HEK293 (cell line): Measurements from ENCODE around the gene PDLIM4.

Experiments used
- CTCF ChIA-PET: fragments of 350-600 bp; formaldehyde crosslinking; extraction: SDS; loops from one replicate; lab custom pipeline; 2021; ENCODE audit warnings: antibody characterized with exemption; lab: Yijun Ruan, JAX
- POLR2A ChIA-PET: fragments of 300-600 bp; formaldehyde crosslinking; extraction: SDS; loops from one replicate; lab custom pipeline; 2020; ENCODE audit warnings: antibody characterized with exemption, inconsistent platforms; lab: Yijun Ruan, JAX
- H3K27ac ChIP-seq: fragments of 200-500 bp; sonication (Bioruptor generic); 2 replicates; pipeline ENCODE4 v1.5.1; 2014; ENCODE audit warnings: low read depth, low read length, control low read depth, inconsistent platforms; ENCODE audit errors: extremely low read depth
- H3K36me3 ChIP-seq, 2 experiments: fragments of 200-500 bp in 1 of 2; sonication (Bioruptor generic) in 1 of 2; 1 replicate in 1 of 2; 2 replicates in 1 of 2; pipeline ENCODE4 v1.5.1; 2014 to 2017; ENCODE audit warnings: inconsistent platforms in 2 of 2, low read length in 2 of 2; ENCODE audit not compliant: control insufficient read depth in 2 of 2, insufficient read depth in 1 of 2
- H3K4me1 ChIP-seq: fragments of 200-500 bp; sonication (Bioruptor generic); 2 replicates; pipeline ENCODE4 v1.5.1; 2014; ENCODE audit warnings: mild to moderate bottlenecking, low read length, inconsistent platforms; ENCODE audit not compliant: control insufficient read depth, insufficient read depth
- H3K4me3 ChIP-seq: 2 replicates; pipeline ENCODE4 v1.5.1; 2011; ENCODE audit warnings: low read depth, mild to moderate bottlenecking, control low read depth, low read length, moderate library complexity
- H3K9me3 ChIP-seq: fragments of 200-500 bp; sonication (Bioruptor generic); 2 replicates; pipeline ENCODE4 v1.5.1; 2014; ENCODE audit warnings: low read depth, low read length, inconsistent platforms; ENCODE audit not compliant: control insufficient read depth, insufficient read depth
- BCL11B ChIP-seq: fragments of 450-650 bp; formaldehyde crosslinking; IDR thresholded peaks from 2 replicates; pipeline ENCODE4 v1.5.1; 2016; ENCODE audit warnings: low read depth, missing biosample characterization, missing genetic modification characterization
- KLF7 ChIP-seq: fragments of 450-650 bp; formaldehyde crosslinking; IDR thresholded peaks from 2 replicates; pipeline ENCODE4 v1.5.1; 2016; ENCODE audit warnings: missing biosample characterization, missing genetic modification characterization, borderline replicate concordance
- SALL2 ChIP-seq: fragments of 450-650 bp; formaldehyde crosslinking; IDR thresholded peaks from 2 replicates; pipeline ENCODE4 v1.5.0; 2017; ENCODE audit warnings: missing biosample characterization, mild to moderate bottlenecking, missing genetic modification characterization, borderline replicate concordance
- SETDB1 ChIP-seq: IDR thresholded peaks from one replicate; pipeline ENCODE4 v1.6.1; 2017; ENCODE audit warnings: mild to moderate bottlenecking, low read length, moderate library complexity, mixed read lengths; ENCODE audit not compliant: insufficient read length
- TCF7L2 ChIP-seq: IDR thresholded peaks from 2 replicates; pipeline ENCODE4 v1.6.1; 2011; ENCODE audit warnings: low read depth, mild to moderate bottlenecking, inconsistent platforms, low read length, moderate library complexity, borderline replicate concordance
- TRIM28 ChIP-seq: IDR thresholded peaks from 2 replicates; pipeline ENCODE4 v1.6.1; 2011; ENCODE audit warnings: low read length, control low read depth, borderline replicate concordance
- ZFHX2 ChIP-seq: fragments of 450-650 bp; formaldehyde crosslinking; conservative IDR thresholded peaks from 2 replicates; pipeline ENCODE4 v1.5.1; 2016; ENCODE audit warnings: missing biosample characterization, missing genetic modification characterization
- ZNF416 ChIP-seq: fragments of 450-650 bp; formaldehyde crosslinking; IDR thresholded peaks from 2 replicates; pipeline ENCODE4 v1.5.1; 2016; ENCODE audit warnings: missing biosample characterization, missing genetic modification characterization
- ZNF544 ChIP-seq: fragments of 450-650 bp; formaldehyde crosslinking; IDR thresholded peaks from 2 replicates; pipeline ENCODE4 v1.5.0; 2017; ENCODE audit warnings: missing biosample characterization, missing genetic modification characterization
- ZNF561 ChIP-seq: fragments of 450-650 bp; IDR thresholded peaks from 2 replicates; pipeline ENCODE4 v1.5.1; 2018; ENCODE audit warnings: missing biosample characterization, missing genetic modification characterization, borderline replicate concordance
- ZNF670 ChIP-seq: fragments of 450-650 bp; formaldehyde crosslinking; IDR thresholded peaks from 2 replicates; pipeline ENCODE4 v1.5.1; 2016; ENCODE audit warnings: missing biosample characterization, missing genetic modification characterization, low read depth
- TF ChIP-seq, protein P1 (sequence below): fragments of 450-650 bp; formaldehyde crosslinking; IDR thresholded peaks from 2 replicates; pipeline ENCODE4 v1.5.1; 2016; ENCODE audit warnings: missing biosample characterization, missing genetic modification characterization, borderline replicate concordance

PDLIM4 gene

DNA sequence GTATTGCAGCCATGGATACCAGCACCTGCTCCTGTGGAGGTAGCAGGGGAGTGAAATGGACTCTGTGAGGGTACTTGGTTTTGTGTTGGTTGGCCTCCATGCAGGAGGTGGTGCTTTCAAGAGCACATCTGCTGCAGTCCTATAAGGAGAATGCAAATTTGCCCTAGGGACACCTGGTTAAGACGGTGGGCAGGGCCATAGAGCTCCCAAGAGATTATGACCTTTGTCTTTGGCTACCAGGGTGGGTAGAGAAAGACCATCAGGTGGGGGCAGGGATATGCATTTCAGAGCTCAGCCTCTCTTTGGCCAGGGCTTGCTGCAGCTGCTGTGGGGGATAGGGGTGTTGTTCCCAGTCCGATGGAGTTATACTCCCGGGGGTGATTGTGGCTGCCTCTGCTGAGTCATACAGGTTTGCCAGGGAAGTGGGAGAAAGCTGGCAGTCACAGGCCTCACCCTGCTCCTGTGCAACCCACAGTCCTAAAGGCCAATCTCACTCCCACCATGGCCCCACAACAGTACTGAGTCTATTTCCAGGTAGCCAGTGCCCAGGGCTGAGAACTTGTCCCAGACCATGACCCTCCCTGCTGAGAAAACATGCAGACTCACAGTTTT, 14.0 kb upstream of the PDLIM4 start:
- POLR2A ChIA-PET, result no interaction called here
- TF ChIP-seq BCL11B (tag by site-specific recombination), result no peak
- TF ChIP-seq, all 188 proteins: peak for 0
- no peak overlapping the region for H3K4me3 ChIP-seq
- no peaks in the 10 kb centered on the region for H3K4me1 ChIP-seq
- no peaks in the 10 kb centered on the region for H3K9me3 ChIP-seq
- CTCF ChIA-PET, result interaction anchor here (0.7 kb wide), 2 partner anchors 223 to 774 kb away, joined by 3 read pairs; no protein-coding TSS in a partner anchor
- H3K36me3 ChIP-seq, result no peaks in the 10 kb centered on the region
- no peak overlapping the region for H3K27ac ChIP-seq

DNA sequence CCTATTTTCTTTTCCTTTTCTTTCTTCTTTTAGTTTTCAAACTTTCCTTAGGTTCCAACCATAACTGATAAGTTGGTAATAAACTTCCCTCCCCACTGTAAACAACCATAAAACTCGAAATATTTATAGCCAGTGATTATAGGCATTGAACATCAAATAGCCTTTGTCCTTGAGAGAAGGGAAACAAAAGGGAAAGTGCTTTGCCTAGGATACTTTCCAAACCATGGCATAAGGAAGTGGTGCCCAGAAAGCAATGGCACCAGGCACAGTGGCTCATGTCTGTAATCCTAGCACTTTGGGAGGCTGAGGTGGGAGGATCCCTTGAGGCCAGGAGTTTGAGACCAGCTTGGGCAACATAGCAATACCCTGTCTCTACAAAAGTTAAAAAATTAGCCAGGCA, 11.9 kb upstream of the PDLIM4 start:
- no peak overlapping the region for H3K4me3 ChIP-seq
- H3K36me3 ChIP-seq, result no peaks in the 10 kb centered on the region
- CTCF ChIA-PET, result interaction anchor here (1.6 to 6.8 kb wide), 2 partner anchors 7 to 255 kb away, joined by 5 to 52 read pairs; no protein-coding TSS in a partner anchor
- no peak overlapping the region for H3K27ac ChIP-seq
- H3K4me1 ChIP-seq, result no peaks in the 10 kb centered on the region
- POLR2A ChIA-PET, result no interaction called here
- TF ChIP-seq ZNF670 (tag by site-specific recombination), result no peak
- no peak for TF ChIP-seq SALL2 (tag by site-specific recombination)
- TF ChIP-seq TCF7L2, result no peak
- TF ChIP-seq TRIM28, result no peak
- TF ChIP-seq ZFHX2 (tag by site-specific recombination), result no peak
- TF ChIP-seq ZNF561 (tag by site-specific recombination), result no peak
- TF ChIP-seq ZNF544 (tag by site-specific recombination), result no peak
- TF ChIP-seq ZNF416, result no peak
- TF ChIP-seq, protein P1, sequence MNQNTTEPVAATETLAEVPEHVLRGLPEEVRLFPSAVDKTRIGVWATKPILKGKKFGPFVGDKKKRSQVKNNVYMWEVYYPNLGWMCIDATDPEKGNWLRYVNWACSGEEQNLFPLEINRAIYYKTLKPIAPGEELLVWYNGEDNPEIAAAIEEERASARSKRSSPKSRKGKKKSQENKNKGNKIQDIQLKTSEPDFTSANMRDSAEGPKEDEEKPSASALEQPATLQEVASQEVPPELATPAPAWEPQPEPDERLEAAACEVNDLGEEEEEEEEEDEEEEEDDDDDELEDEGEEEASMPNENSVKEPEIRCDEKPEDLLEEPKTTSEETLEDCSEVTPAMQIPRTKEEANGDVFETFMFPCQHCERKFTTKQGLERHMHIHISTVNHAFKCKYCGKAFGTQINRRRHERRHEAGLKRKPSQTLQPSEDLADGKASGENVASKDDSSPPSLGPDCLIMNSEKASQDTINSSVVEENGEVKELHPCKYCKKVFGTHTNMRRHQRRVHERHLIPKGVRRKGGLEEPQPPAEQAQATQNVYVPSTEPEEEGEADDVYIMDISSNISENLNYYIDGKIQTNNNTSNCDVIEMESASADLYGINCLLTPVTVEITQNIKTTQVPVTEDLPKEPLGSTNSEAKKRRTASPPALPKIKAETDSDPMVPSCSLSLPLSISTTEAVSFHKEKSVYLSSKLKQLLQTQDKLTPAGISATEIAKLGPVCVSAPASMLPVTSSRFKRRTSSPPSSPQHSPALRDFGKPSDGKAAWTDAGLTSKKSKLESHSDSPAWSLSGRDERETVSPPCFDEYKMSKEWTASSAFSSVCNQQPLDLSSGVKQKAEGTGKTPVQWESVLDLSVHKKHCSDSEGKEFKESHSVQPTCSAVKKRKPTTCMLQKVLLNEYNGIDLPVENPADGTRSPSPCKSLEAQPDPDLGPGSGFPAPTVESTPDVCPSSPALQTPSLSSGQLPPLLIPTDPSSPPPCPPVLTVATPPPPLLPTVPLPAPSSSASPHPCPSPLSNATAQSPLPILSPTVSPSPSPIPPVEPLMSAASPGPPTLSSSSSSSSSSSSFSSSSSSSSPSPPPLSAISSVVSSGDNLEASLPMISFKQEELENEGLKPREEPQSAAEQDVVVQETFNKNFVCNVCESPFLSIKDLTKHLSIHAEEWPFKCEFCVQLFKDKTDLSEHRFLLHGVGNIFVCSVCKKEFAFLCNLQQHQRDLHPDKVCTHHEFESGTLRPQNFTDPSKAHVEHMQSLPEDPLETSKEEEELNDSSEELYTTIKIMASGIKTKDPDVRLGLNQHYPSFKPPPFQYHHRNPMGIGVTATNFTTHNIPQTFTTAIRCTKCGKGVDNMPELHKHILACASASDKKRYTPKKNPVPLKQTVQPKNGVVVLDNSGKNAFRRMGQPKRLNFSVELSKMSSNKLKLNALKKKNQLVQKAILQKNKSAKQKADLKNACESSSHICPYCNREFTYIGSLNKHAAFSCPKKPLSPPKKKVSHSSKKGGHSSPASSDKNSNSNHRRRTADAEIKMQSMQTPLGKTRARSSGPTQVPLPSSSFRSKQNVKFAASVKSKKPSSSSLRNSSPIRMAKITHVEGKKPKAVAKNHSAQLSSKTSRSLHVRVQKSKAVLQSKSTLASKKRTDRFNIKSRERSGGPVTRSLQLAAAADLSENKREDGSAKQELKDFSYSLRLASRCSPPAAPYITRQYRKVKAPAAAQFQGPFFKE (tag by site-specific recombination), result no peak
- TF ChIP-seq KLF7 (tag by site-specific recombination), result no peak
- H3K9me3 ChIP-seq, result no peaks in the 10 kb centered on the region

DNA sequence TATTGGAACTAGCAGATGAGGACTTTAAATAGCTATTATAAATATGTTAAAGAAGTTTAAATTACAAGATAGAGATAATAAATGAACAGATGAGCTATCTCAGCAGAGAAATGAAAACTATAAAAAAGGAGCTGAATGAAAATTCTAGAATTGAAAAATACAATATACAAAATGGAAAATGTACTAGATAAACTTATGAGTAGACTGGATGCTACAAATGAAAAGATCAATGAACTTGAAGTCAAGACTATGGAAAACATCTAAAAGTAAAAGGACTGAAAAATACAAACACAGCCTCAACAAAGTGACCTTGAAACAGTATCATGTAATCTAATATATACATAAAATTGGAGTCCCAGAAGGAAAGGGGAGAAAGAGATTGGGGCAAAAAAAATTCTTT, 10.7 kb upstream of the PDLIM4 start:
- no peak overlapping the region for H3K4me3 ChIP-seq
- H3K27ac ChIP-seq, result no peak overlapping the region
- no peaks in the 10 kb centered on the region for H3K36me3 ChIP-seq
- TF ChIP-seq BCL11B (tag by site-specific recombination) (no peak), SETDB1 (peak; percentile 77)
- TF ChIP-seq, all 188 proteins: peak for 1
- Histone ChIP-seq H3K9me3 (no peaks in the 10 kb centered on the region), H3K4me1 (no peaks in the 10 kb centered on the region)
- ChIA-PET POLR2A (no interaction called here), CTCF (interaction anchor here (0.7 to 6.8 kb wide), 4 partner anchors 8 to 254 kb away, joined by 3 to 52 read pairs (median 5); no protein-coding TSS in a partner anchor)
